ENCODE results near the gene SFMBT2.
A peak's percentile ranks its signal among the peaks of the same experiment; 100 is the strongest.
"Not testable (repeated sequence)": the region's sequence is repeated elsewhere in the genome, so short reads cannot be mapped to it uniquely, and the experiment has no call there.

SFMBT2 gene

GRCh38 chr10:7188456-7189050 lies 222.3 kb downstream of the SFMBT2 start:
- no peak for DNase-seq

- DNase-seq: no peak
These were observed 224.3 kb downstream of the SFMBT2 start for GRCh38 chr10:7186387-7187018.

GRCh38 chr10:7185367-7185690 lies 225.5 kb downstream of the SFMBT2 start:
- no peak for DNase-seq

- no peak for DNase-seq
These were observed 226.0 kb downstream of the SFMBT2 start for GRCh38 chr10:7184660-7185366.

- not testable (repeated sequence) for DNase-seq
These were observed 226.7 kb downstream of the SFMBT2 start for GRCh38 chr10:7184116-7184515.

- DNase-seq: not testable (repeated sequence)
These were observed 228.5 kb downstream of the SFMBT2 start for GRCh38 chr10:7182327-7182726.

GRCh38 chr10:7181420-7181819 lies 229.4 kb downstream of the SFMBT2 start:
- DNase-seq: no peak

GRCh38 chr10:7179536-7179935 lies 231.3 kb downstream of the SFMBT2 start:
- no peak for DNase-seq

GRCh38 chr10:7173948-7174347 lies 236.9 kb downstream of the SFMBT2 start:
- DNase-seq: no peak

- no peak for DNase-seq
These were observed 239.0 kb downstream of the SFMBT2 start for GRCh38 chr10:7171825-7172224.

GRCh38 chr10:7170626-7171322 lies 240.1 kb downstream of the SFMBT2 start:
- peak in 36 of 51 donors; percentile 5 to 75 (median 38) for DNase-seq

GRCh38 chr10:7168414-7168813 lies 242.4 kb downstream of the SFMBT2 start:
- no peak for DNase-seq

- no peak for DNase-seq
These were observed 245.2 kb downstream of the SFMBT2 start for GRCh38 chr10:7165500-7166177.

- no peak for DNase-seq
These were observed 245.9 kb downstream of the SFMBT2 start for GRCh38 chr10:7164955-7165354.

GRCh38 chr10:7162331-7162730 lies 248.5 kb downstream of the SFMBT2 start:
- no peak for DNase-seq

GRCh38 chr10:7161484-7162250 lies 249.2 kb downstream of the SFMBT2 start:
- DNase-seq: no peak

- DNase-seq: no peak
These were observed 250.9 kb downstream of the SFMBT2 start for GRCh38 chr10:7159928-7160327.

- no peak for DNase-seq
These were observed 251.3 kb downstream of the SFMBT2 start for GRCh38 chr10:7159517-7159916.

- DNase-seq: no peak
These were observed 253.7 kb downstream of the SFMBT2 start for GRCh38 chr10:7157091-7157490.

GRCh38 chr10:7153750-7154149 lies 257.1 kb downstream of the SFMBT2 start:
- no peak for DNase-seq

- DNase-seq: no peak
These were observed 257.9 kb downstream of the SFMBT2 start for GRCh38 chr10:7152982-7153381.

Data from hypothalamus (tissue), 51 donors.